Astrocyte of the hippocampus (primary cell): ENCODE measurements around the gene GOLGB1.
"Not testable (repeated sequence)": the region's sequence is repeated elsewhere in the genome, so short reads cannot be mapped to it uniquely, and the experiment has no call there.

Source experiments
- DNase-seq: peaks from one replicate; pipeline ENCODE4 v3.0.0; 2011; ENCODE audit warnings: low read depth, low spot score

Gene GOLGB1, protein sequence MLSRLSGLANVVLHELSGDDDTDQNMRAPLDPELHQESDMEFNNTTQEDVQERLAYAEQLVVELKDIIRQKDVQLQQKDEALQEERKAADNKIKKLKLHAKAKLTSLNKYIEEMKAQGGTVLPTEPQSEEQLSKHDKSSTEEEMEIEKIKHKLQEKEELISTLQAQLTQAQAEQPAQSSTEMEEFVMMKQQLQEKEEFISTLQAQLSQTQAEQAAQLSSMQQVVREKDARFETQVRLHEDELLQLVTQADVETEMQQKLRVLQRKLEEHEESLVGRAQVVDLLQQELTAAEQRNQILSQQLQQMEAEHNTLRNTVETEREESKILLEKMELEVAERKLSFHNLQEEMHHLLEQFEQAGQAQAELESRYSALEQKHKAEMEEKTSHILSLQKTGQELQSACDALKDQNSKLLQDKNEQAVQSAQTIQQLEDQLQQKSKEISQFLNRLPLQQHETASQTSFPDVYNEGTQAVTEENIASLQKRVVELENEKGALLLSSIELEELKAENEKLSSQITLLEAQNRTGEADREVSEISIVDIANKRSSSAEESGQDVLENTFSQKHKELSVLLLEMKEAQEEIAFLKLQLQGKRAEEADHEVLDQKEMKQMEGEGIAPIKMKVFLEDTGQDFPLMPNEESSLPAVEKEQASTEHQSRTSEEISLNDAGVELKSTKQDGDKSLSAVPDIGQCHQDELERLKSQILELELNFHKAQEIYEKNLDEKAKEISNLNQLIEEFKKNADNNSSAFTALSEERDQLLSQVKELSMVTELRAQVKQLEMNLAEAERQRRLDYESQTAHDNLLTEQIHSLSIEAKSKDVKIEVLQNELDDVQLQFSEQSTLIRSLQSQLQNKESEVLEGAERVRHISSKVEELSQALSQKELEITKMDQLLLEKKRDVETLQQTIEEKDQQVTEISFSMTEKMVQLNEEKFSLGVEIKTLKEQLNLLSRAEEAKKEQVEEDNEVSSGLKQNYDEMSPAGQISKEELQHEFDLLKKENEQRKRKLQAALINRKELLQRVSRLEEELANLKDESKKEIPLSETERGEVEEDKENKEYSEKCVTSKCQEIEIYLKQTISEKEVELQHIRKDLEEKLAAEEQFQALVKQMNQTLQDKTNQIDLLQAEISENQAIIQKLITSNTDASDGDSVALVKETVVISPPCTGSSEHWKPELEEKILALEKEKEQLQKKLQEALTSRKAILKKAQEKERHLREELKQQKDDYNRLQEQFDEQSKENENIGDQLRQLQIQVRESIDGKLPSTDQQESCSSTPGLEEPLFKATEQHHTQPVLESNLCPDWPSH (N-terminal part only)

DNA sequence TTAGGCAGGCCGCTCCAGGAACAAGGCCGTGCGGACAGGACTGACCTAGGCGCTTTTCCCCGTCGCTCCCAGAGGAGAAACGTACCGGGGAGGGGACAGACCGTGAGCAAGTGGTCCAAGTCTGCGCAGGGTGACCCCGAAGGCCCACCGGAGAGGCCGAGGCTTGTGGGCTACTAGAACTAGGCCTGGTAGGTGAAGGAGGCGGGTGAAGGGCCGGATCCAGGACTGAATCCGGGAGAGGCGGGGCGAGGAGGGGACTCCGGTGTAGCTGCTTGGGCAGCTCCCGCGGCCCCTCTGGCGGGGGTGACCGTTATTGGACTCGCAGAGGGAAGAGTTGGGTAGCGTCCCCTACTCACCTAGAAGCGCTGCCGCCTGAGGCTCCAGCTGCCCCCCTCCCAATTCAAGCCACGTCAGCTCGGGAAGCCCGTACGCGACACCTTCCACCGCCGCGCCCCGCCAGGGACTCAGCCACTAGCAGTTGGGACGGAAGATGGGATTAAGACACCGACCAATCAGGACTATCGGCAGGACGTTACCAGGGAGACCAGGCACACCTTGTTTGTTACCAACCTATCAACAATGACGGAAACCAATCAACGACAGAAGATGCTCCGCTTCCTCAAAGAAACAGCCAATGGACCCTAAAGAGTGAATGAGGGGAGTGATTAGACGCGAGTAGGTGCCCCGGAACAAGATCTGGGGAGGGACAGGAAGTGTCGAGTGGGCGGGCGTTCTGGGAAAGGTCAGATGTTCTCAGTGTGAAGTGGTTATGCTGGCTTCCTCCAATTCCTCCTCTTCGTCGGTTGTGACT lies at the start of gene GOLGB1:
Gene GOLGB1, minus strand, starts transcription at position 466 of the 811 bp plus-strand sequence. CDS start 18,770 bp downstream, outside the sequence.
- DNase-seq, result peak; percentile 99

DNA sequence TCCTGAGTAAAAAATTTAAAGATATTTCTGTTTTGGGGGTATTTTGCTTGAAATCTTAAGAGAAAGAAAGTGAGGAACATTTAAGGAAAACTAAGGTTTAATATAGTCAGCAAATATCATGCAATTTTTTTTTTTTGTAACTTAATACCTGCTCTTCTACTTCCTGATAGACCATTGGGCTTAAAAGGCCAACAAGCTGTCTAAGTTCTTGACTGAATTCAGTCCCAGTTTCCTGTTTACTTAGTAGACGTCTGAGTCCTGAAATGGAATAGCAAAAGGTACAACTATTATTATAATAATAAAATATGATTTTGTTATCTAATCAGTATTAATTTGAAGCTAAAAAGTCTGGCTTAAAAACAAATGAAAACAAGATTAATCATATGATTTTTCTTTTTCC lies 47.4 kb upstream of the GOLGB1 start:
- DNase-seq, result no peak

DNA sequence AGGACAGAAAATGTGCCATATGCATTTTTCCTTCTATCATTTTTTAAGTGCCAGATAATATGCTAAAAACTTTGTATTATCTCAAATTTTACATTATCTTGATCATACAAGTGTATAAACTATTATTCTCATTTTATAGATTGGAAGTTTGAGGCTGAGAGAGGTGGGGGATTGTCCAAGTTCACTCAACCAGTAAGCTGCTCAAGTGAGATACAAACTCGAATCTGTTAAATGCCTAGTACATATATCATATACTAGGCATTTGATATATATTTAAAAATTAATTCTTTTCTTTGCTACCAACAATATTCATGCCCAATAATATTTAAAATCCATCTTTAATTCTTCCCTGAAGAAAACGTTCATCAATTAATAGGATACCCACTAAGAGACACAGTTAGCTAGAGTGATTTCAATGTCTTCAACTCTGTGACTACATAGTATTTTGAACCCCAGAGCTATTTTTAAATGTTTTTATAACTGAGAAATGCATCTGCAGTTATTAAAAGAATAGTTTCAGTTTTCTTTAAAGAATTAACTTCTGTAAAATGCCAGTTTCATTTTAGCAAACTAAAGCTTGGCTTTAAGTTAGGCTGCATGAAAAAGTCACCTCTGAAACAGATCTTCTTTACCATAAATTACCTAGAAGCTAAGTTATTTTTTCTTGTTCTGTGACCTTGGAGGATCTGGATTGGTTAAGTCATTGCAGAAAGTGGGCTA lies 44.9 kb upstream of the GOLGB1 start:
- DNase-seq, result no peak

GRCh38 chr3:121793078-121793477 lies 43.5 kb upstream of the GOLGB1 start:
- no peak for DNase-seq

DNA sequence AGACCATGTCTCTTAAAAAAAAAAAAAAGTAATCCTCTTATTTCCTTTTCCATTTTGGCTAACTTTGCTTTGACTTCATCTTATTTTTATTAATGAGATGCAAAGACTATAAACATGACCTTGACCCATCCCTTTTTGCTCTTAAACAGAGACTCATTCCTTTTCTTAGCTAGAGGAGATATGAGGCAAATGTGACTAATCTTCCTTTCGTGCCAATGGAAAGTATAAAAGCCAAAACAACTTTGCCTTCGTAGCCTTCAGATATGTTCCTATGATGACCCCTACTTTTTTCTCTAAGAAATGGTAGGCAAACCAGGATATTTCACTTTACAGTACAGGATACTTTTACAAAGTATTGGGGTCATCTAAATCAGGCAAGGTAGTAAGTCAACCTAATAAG lies 36.9 kb upstream of the GOLGB1 start:
- peak; percentile 10 for DNase-seq

GRCh38 chr3:121782784-121783183 lies 33.2 kb upstream of the GOLGB1 start:
- DNase-seq, result not testable (repeated sequence)

GRCh38 chr3:121781611-121782010 lies 32.1 kb upstream of the GOLGB1 start:
- DNase-seq, result no peak

DNA sequence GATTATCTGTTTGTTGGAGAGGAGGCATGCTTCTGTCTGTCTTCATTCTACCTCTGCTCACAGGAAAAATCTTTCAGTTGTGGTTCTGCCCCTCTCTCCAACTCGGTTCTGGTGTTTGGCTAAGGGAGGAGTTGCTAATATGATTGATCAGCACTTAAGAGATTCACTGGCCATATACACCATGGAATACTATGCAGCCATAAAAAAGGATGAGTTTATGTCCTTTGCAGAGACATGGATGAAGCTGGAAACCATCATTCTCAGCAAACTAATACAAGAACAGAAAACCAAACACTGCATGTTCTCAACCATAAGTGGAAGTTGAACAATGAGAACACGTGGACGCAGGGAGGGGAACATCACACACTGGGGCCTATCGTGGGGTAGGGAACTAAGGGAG lies 25.6 kb upstream of the GOLGB1 start:
- DNase-seq, result not testable (repeated sequence)

DNA sequence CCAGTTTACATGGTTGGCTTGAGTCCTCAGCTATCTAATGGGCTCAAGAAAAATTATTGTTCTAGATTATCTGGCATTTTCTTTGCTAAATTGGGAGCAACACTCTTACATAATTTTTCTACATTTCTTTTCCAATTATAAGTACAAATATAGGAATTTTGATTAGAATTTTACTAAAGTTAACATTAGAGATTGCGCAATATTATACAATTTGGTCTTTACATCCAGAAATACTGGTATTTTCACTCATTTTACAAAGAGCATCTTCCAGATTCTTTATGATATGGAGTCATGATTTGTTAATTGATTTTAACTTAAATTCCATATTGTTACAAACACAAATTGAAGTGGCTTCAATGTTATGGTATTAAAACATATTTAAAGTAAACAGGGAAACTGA lies 19.7 kb upstream of the GOLGB1 start:
- no peak for DNase-seq

GRCh38 chr3:121768452-121768851 lies 18.9 kb upstream of the GOLGB1 start:
- DNase-seq, result no peak

DNA sequence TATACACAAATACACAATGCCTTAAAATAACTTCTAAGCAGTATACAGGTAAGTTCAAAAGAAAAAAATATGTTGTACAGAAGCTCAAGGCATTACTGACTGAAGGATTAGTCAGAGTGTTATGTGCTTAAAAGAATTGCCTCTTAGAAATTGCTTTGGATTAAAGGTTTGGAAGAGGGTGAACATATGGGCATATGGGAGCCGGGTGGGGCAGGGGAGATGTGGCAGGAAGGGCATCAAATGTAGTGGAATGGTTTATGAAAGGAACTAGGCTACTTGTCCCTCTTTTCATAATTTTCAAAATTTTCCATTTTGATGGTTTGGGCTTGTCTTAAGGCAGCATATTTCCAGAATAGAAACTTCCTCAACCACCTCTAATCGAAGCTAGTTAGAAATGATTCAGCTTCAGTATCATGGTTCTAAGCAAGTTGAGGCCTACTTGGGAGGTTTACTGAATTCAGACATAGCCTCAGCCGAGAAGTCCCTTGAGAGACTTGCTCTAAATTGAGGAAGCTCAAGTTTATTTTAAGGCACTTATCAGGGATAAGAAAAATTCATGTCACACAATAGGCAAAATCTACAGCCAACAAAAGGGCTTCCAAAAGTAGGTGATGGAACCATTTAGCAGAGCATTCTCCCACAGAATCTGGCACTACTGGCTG lies 10.1 kb upstream of the GOLGB1 start:
- DNase-seq, result no peak

DNA sequence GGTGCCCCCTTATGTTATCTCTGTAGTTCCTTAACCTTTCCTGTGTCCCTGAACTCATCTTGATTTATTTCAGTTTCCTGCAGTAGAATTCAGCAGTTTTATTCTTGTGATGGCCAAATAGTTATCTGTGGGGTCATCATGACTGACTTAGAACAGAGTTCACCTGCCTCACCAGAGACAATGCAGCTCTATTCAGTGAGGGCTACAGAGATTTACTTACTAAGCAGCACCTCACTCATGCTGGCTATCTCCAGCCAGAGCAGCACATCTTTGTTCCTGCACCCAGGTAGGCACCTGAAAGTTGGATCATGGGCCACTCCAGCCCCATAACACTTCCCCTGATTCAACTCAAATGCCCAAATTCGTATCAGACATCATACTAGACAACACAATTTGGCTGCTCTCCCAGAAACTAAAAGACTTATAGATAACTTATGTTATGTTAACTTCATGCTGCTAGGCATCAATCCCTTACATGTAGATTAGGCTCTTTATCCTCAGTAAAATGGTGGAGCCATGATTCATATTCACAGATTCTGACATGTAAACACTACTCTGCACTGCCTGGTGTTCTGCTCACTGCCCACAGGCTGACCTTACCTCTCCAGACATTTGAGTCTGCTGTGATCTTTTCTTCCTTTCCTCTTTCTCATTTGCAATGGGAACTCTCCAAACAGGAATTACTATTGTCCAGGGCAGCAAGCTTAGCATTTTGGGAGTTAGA lies 9.3 kb upstream of the GOLGB1 start:
- no peak for DNase-seq

DNA sequence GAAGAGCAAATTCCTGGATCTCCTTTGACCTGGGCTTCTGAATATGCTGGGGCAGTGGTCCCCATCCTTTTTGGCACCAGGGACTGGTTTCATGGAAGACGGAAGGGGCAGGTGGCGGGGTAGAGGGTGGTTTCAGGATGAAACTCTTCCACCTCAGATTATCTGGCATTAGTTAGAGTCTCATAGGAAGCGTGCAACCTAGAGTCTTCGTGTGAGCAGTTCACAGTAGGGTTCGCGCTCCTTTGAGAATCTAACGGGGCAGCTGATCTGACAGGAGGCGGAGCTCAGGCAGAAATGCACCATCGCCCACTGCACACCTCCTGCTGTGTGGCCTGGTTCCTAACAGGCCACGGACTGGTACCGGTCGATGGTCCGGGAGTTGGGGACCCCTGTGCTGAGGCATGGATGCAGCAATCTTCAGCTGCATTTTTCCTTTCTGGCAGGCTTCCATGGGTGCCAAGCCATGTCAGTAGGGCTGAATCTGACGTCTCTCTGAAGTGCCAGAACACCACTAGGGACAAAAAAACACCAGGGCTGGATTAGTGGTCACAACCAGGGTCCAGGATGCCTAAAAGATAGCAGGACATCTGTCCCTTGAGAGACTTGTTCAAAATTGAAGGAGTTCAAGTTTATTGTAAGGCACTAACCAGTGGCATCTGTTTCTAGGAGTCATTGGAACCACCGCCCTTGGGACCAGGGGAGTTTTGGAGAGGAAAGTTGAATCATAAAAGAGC lies 8.4 kb upstream of the GOLGB1 start:
- no peak for DNase-seq

- DNase-seq, result no peak
These were observed 7.7 kb upstream of the GOLGB1 start for GRCh38 chr3:121757087-121757811.

- no peak for DNase-seq
These were observed 3.2 kb upstream of the GOLGB1 start for GRCh38 chr3:121752772-121753171.

DNA sequence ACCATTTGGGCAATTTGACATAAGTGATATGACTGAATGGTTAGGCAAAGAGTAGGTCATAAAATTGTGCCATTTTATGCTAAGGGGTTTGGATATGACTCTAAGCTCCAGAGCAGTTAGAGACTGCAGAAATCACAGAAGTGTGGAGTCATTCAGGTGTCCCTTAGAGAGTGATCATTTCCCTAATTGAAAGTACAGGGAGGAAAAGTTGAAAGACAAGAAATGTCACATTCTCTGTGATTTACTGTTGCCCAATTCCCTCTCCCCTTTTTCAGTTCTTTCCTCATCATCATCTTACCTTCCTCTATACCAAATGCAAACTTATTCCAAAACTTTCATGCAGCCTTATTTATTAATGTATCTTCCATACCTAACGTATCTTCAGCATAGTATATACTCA lies 2.7 kb upstream of the GOLGB1 start:
- DNase-seq, result no peak

DNA sequence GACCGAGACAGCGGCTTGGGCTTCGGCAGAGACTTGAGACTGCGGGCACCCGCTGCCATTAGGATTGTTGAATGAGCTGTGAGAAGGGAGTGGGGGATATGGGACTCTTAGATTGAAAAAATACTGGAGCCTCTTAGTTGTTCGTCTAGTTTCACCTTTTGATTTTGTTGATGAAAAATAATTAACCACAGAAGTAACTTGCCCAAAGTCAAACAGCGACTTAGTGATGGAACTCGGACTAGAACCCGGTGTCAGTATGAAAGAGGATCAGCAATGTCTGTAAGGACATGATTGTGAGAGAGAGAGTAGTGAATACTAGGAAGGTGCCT lies 510 bp upstream of the GOLGB1 start:
- no peak for DNase-seq
